ENCODE results near the gene VWA3A.

Gene VWA3A

DNA sequence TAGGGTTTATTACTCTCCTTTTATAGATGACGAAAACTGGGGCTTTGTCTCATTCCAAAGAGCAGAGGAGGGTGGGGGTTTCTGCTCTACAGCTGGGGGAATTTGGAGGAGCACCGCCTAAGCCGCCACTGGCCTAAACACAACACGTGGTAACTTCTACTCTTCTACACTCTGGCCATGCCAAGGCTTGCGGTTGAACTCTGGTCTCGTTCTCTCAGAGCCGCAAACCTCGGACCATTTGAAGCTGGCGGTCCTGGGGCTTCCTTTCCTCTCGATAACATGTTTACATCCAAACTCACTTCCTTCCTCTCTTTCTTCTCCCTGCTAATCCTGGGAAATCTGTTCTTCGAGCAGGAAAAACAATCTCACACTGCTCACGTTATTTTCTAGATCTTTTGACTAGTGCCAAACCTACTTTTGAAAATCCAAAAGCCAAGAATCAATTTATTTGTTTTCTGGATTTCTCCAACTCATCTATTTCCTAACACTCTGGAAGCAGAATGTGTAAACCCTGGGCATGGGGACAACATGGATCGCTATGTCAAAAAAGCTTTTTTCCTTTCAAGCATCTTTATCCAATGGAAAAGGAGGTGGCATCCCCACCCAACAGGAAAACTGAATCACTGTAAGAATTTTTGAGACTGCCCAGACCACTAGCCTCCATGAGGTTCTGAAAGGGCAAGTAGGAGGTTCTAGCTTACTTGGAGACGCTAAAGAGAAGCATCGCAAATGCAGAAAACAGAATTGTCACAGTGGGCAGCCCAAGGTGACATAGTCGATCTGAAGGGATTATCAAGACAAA is 100.1 kb downstream of the VWA3A start:
- Histone ChIP-seq H3F3A (ENCODE audit: insufficient read depth, low read length) (peaks cover 51% of the 10 kb centered on the region), H4K20me1 (ENCODE audit: insufficient read depth, low read length) (no peaks in the 10 kb centered on the region), H3K9me3 (replicated peaks; ENCODE audit: insufficient read depth, low read length) (no peaks in the 10 kb centered on the region), H2AFZ (ENCODE audit: low read length) (no peak overlapping the region), H3K27me3 (replicated peaks; ENCODE audit: insufficient read depth, low read length) (no peaks in the 10 kb centered on the region), H3K9ac (ENCODE audit: low read length) (peak overlapping the region; percentile 75), H3K4me2 (ENCODE audit: low read depth, low read length) (peak overlapping the region; percentile 90), H3K36me3 (replicated peaks; ENCODE audit: insufficient read depth, low read length) (no peaks in the 10 kb centered on the region), H3K4me3 (ENCODE audit: low read length) (peak overlapping the region; percentile 67), H3K27ac (ENCODE audit: low read length) (peak overlapping the region; percentile 85), H3K9me2 (replicated peaks; ENCODE audit: insufficient read depth, low read length) (no peaks in the 10 kb centered on the region), H3K79me2 (ENCODE audit: low read length) (no peaks in the 10 kb centered on the region), H3K4me1 (ENCODE audit: low read length) (peaks cover 39% of the 10 kb centered on the region)
- TF ChIP-seq EZH2 (optimal IDR thresholded peaks at IDR 0.05; ENCODE audit: low read depth, low read length) (no peak), EZH2phosphoT487 (IDR thresholded peaks at IDR 0.05; ENCODE audit: low read length) (no peak)
- TF ChIP-seq, protein P1, sequence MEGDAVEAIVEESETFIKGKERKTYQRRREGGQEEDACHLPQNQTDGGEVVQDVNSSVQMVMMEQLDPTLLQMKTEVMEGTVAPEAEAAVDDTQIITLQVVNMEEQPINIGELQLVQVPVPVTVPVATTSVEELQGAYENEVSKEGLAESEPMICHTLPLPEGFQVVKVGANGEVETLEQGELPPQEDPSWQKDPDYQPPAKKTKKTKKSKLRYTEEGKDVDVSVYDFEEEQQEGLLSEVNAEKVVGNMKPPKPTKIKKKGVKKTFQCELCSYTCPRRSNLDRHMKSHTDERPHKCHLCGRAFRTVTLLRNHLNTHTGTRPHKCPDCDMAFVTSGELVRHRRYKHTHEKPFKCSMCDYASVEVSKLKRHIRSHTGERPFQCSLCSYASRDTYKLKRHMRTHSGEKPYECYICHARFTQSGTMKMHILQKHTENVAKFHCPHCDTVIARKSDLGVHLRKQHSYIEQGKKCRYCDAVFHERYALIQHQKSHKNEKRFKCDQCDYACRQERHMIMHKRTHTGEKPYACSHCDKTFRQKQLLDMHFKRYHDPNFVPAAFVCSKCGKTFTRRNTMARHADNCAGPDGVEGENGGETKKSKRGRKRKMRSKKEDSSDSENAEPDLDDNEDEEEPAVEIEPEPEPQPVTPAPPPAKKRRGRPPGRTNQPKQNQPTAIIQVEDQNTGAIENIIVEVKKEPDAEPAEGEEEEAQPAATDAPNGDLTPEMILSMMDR (IDR thresholded peaks at IDR 0.05; ENCODE audit: low read length): no peak
- DNase-seq: peak; percentile 85

DNA sequence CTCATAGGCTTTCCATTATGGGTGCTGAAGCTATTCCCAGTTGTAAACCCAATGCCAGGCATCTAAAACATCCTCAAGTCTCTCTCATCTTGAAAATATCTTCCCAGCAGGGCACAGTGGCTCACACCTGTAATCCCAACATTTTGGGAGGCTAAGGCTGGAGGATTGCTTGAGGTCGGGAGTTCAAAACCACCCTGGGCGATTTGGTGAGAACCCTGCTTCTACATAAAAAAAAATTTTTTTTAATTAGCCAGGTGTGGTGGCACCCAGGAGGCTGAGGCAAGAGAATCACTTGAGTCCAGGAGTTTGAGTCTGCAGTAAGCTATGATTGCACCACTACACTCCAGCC is 100.7 kb downstream of the VWA3A start:
- H2AFZ ChIP-seq (ENCODE audit: low read length): no peak overlapping the region
- H3K36me3 ChIP-seq (replicated peaks; ENCODE audit: insufficient read depth, low read length): no peaks in the 10 kb centered on the region
- no peak overlapping the region for H3K4me2 ChIP-seq (ENCODE audit: low read depth, low read length)
- DNase-seq: no peak
- peaks cover 56% of the 10 kb centered on the region for H3F3A ChIP-seq (ENCODE audit: insufficient read depth, low read length)
- H3K4me3 ChIP-seq (ENCODE audit: low read length): no peak overlapping the region
- TF ChIP-seq EZH2phosphoT487 (IDR thresholded peaks at IDR 0.05; ENCODE audit: low read length) (no peak), EZH2 (optimal IDR thresholded peaks at IDR 0.05; ENCODE audit: low read depth, low read length) (no peak)
- TF ChIP-seq, protein P1 (IDR thresholded peaks at IDR 0.05; ENCODE audit: low read length): no peak
- H3K9me2 ChIP-seq (replicated peaks; ENCODE audit: insufficient read depth, low read length): no peaks in the 10 kb centered on the region
- H4K20me1 ChIP-seq (ENCODE audit: insufficient read depth, low read length): no peaks in the 10 kb centered on the region
- H3K9me3 ChIP-seq (replicated peaks; ENCODE audit: insufficient read depth, low read length): no peaks in the 10 kb centered on the region
- peak overlapping the region; percentile 85; the same call in 1 of the 2 replicates for H3K27ac ChIP-seq (ENCODE audit: low read length)
- no peak overlapping the region; the same call in 1 of the 2 replicates for H3K9ac ChIP-seq (ENCODE audit: low read length)
- no peaks in the 10 kb centered on the region for H3K79me2 ChIP-seq (ENCODE audit: low read length)
- H3K27me3 ChIP-seq (replicated peaks; ENCODE audit: insufficient read depth, low read length): no peaks in the 10 kb centered on the region
- H3K4me1 ChIP-seq (ENCODE audit: low read length): peaks cover 44% of the 10 kb centered on the region

DNA sequence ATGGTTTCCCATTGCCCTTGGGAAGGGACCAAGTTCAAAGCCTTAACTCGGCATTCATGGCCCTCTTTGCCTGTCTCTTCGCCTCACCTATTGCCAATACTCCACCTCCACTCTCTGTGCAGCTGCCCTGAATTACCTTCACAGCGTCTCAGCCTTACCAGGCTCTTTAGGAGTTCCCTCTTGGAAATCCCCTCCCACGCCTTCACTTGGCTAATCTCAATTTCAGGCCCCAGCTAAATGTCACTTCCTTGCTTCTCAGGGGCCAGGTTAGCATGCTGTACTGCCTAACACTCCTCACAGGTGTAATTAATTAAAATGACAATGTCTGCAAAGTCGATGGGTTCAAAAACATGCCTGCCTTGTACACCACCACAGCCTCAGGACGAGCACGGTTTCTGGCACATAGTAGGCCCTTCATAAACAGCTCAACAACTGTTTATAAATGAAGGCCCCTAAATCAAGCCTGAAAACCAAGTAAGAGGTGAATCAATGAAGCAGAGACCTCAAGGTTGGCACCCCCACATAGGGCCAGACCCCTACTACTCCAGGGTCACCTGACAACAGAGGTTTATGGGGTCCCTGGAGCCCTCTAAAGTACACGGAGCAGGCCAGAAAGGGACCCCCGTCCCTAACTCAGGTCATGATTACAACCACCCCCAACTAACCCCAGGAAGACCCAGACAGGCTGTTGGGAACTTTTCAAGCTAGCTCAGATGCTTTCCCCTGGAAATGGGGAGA is 102.5 kb downstream of the VWA3A start:
- peaks cover 55% of the 10 kb centered on the region for H3F3A ChIP-seq (ENCODE audit: insufficient read depth, low read length)
- no peaks in the 10 kb centered on the region for H4K20me1 ChIP-seq (ENCODE audit: insufficient read depth, low read length)
- peaks cover 39% of the 10 kb centered on the region for H3K4me1 ChIP-seq (ENCODE audit: low read length)
- no peaks in the 10 kb centered on the region for H3K9me3 ChIP-seq (replicated peaks; ENCODE audit: insufficient read depth, low read length)
- peak overlapping the region; percentile 18 for H3K4me2 ChIP-seq (ENCODE audit: low read depth, low read length)
- H3K4me3 ChIP-seq (ENCODE audit: low read length): no peak overlapping the region
- no peaks in the 10 kb centered on the region for H3K79me2 ChIP-seq (ENCODE audit: low read length)
- no peaks in the 10 kb centered on the region for H3K36me3 ChIP-seq (replicated peaks; ENCODE audit: insufficient read depth, low read length)
- no peak overlapping the region; the same call in 1 of the 2 replicates for H3K9ac ChIP-seq (ENCODE audit: low read length)
- H2AFZ ChIP-seq (ENCODE audit: low read length): no peak overlapping the region
- TF ChIP-seq, protein P1 (IDR thresholded peaks at IDR 0.05; ENCODE audit: low read length): no peak
- TF ChIP-seq EZH2phosphoT487 (IDR thresholded peaks at IDR 0.05; ENCODE audit: low read length): no peak
- no peak for TF ChIP-seq EZH2 (optimal IDR thresholded peaks at IDR 0.05; ENCODE audit: low read depth, low read length)
- no peaks in the 10 kb centered on the region for H3K27me3 ChIP-seq (replicated peaks; ENCODE audit: insufficient read depth, low read length)
- peak; percentile 34 for DNase-seq
- H3K27ac ChIP-seq (ENCODE audit: low read length): peak overlapping the region; percentile 41; the same call in 1 of the 2 replicates
- no peaks in the 10 kb centered on the region for H3K9me2 ChIP-seq (replicated peaks; ENCODE audit: insufficient read depth, low read length)

All from MM.1S (cell line).